ENCODE measurements around the gene CEP120.
"Not testable (repeated sequence)": the region's sequence is repeated elsewhere in the genome, so short reads cannot be mapped to it uniquely, and the experiment has no call there.

CEP120 gene

GRCh38 chr5:123460296-123460729, 37.1 kb upstream of the CEP120 start:
- Histone ChIP-seq H3K4me2 (ENCODE audit: low read depth, low read length, poor library complexity, severe bottlenecking) (no peak overlapping the region), H3K36me3 (ENCODE audit: low read length) (no peaks in the 10 kb centered on the region), H3K9me2 (replicated peaks; ENCODE audit: insufficient read depth, low read length) (no peaks in the 10 kb centered on the region), H4K20me1 (ENCODE audit: low read depth, low read length) (no peaks in the 10 kb centered on the region), H3K4me3 (ENCODE audit: insufficient read depth, low read length, poor library complexity, severe bottlenecking) (no peak overlapping the region), H3K79me2 (ENCODE audit: insufficient read depth, low read length) (no peaks in the 10 kb centered on the region), H3K9ac (ENCODE audit: low read length) (no peak overlapping the region), H3K27me3 (ENCODE audit: low read length) (no peaks in the 10 kb centered on the region), H2AFZ (ENCODE audit: low read depth, low read length, severe bottlenecking) (no peak overlapping the region), H3F3A (ENCODE audit: insufficient read depth) (no peaks in the 10 kb centered on the region), H3K9me3 (ENCODE audit: insufficient read depth, low read length) (no peaks in the 10 kb centered on the region), H3K27ac (ENCODE audit: low read depth, low read length) (no peak overlapping the region)
- TF ChIP-seq EZH2phosphoT487 (conservative IDR thresholded peaks at IDR 0.05; ENCODE audit: low read length) (no peak), CTCF (IDR thresholded peaks at IDR 0.05; ENCODE audit: insufficient read depth, low read length, poor library complexity, severe bottlenecking) (no peak)

GRCh38 chr5:123458994-123459393, 35.8 kb upstream of the CEP120 start:
- not testable (repeated sequence) for H3K9ac ChIP-seq (ENCODE audit: low read length); H3K9me3 ChIP-seq (ENCODE audit: insufficient read depth, low read length); H3K4me3 ChIP-seq (ENCODE audit: insufficient read depth, low read length, poor library complexity, severe bottlenecking); H3K79me2 ChIP-seq (ENCODE audit: insufficient read depth, low read length); H3K36me3 ChIP-seq (ENCODE audit: low read length); H3K27ac ChIP-seq (ENCODE audit: low read depth, low read length); H3K9me2 ChIP-seq (replicated peaks; ENCODE audit: insufficient read depth, low read length); H3F3A ChIP-seq (ENCODE audit: insufficient read depth); H4K20me1 ChIP-seq (ENCODE audit: low read depth, low read length); H2AFZ ChIP-seq (ENCODE audit: low read depth, low read length, severe bottlenecking); H3K27me3 ChIP-seq (ENCODE audit: low read length); H3K4me2 ChIP-seq (ENCODE audit: low read depth, low read length, poor library complexity, severe bottlenecking)

- TF ChIP-seq EZH2phosphoT487 (conservative IDR thresholded peaks at IDR 0.05; ENCODE audit: low read length) (no peak), CTCF (IDR thresholded peaks at IDR 0.05; ENCODE audit: insufficient read depth, low read length, poor library complexity, severe bottlenecking) (no peak)
- no peaks in the 10 kb centered on the region for H4K20me1 ChIP-seq (ENCODE audit: low read depth, low read length)
- no peak overlapping the region for H2AFZ ChIP-seq (ENCODE audit: low read depth, low read length, severe bottlenecking)
- H3F3A ChIP-seq (ENCODE audit: insufficient read depth) = no peaks in the 10 kb centered on the region
- H3K4me3 ChIP-seq (ENCODE audit: insufficient read depth, low read length, poor library complexity, severe bottlenecking) = no peak overlapping the region
- no peaks in the 10 kb centered on the region for H3K79me2 ChIP-seq (ENCODE audit: insufficient read depth, low read length)
- H3K27ac ChIP-seq (ENCODE audit: low read depth, low read length) = no peak overlapping the region
- H3K36me3 ChIP-seq (ENCODE audit: low read length) = no peaks in the 10 kb centered on the region
- no peaks in the 10 kb centered on the region for H3K9me3 ChIP-seq (ENCODE audit: insufficient read depth, low read length)
- no peak overlapping the region for H3K9ac ChIP-seq (ENCODE audit: low read length)
- H3K4me2 ChIP-seq (ENCODE audit: low read depth, low read length, poor library complexity, severe bottlenecking) = no peak overlapping the region
- no peaks in the 10 kb centered on the region for H3K27me3 ChIP-seq (ENCODE audit: low read length)
- no peaks in the 10 kb centered on the region for H3K9me2 ChIP-seq (replicated peaks; ENCODE audit: insufficient read depth, low read length)
Measured at GRCh38 chr5:123456242-123456641, 33.0 kb upstream of the CEP120 start.

- H3K79me2 ChIP-seq (ENCODE audit: insufficient read depth, low read length) = no peaks in the 10 kb centered on the region
- no peaks in the 10 kb centered on the region for H3F3A ChIP-seq (ENCODE audit: insufficient read depth)
- no peak overlapping the region for H3K4me2 ChIP-seq (ENCODE audit: low read depth, low read length, poor library complexity, severe bottlenecking)
- H3K4me3 ChIP-seq (ENCODE audit: insufficient read depth, low read length, poor library complexity, severe bottlenecking) = no peak overlapping the region
- H2AFZ ChIP-seq (ENCODE audit: low read depth, low read length, severe bottlenecking) = no peak overlapping the region
- H4K20me1 ChIP-seq (ENCODE audit: low read depth, low read length) = no peaks in the 10 kb centered on the region
- H3K27me3 ChIP-seq (ENCODE audit: low read length) = no peaks in the 10 kb centered on the region
- H3K27ac ChIP-seq (ENCODE audit: low read depth, low read length) = no peak overlapping the region
- no peaks in the 10 kb centered on the region for H3K9me3 ChIP-seq (ENCODE audit: insufficient read depth, low read length)
- H3K9ac ChIP-seq (ENCODE audit: low read length) = no peak overlapping the region
- no peaks in the 10 kb centered on the region for H3K36me3 ChIP-seq (ENCODE audit: low read length)
- no peaks in the 10 kb centered on the region for H3K9me2 ChIP-seq (replicated peaks; ENCODE audit: insufficient read depth, low read length)
- TF ChIP-seq CTCF (IDR thresholded peaks at IDR 0.05; ENCODE audit: insufficient read depth, low read length, poor library complexity, severe bottlenecking) = no peak
- TF ChIP-seq EZH2phosphoT487 (conservative IDR thresholded peaks at IDR 0.05; ENCODE audit: low read length) = no peak
Measured at GRCh38 chr5:123455640-123456039, 32.4 kb upstream of the CEP120 start.
